IPS-18a (cell line): Measurements from ENCODE around the gene SRGN.
"Not testable (repeated sequence)": the region's sequence is repeated elsewhere in the genome, so short reads cannot be mapped to it uniquely, and the experiment has no call there.

Source experiments
- H3K27ac ChIP-seq: one replicate; pipeline ENCODE4 v1.5.1; 2013; ENCODE audit warnings: low read length
- H3K27me3 ChIP-seq: one replicate; pipeline ENCODE4 v1.6.1; 2013; ENCODE audit warnings: mild to moderate bottlenecking, low read length; ENCODE audit not compliant: control insufficient read depth, insufficient read depth
- H3K36me3 ChIP-seq: one replicate; pipeline ENCODE4 v1.6.1; 2013; ENCODE audit warnings: low read depth, low read length; ENCODE audit not compliant: control insufficient read depth
- H3K4me1 ChIP-seq: one replicate; pipeline ENCODE4 v1.6.1; 2013; ENCODE audit warnings: low read depth, low read length; ENCODE audit not compliant: control insufficient read depth
- H3K4me3 ChIP-seq: one replicate; pipeline ENCODE4 v1.5.1; 2013; ENCODE audit warnings: low read length
- H3K9ac ChIP-seq: one replicate; pipeline ENCODE4 v1.6.1; 2013; ENCODE audit warnings: mild to moderate bottlenecking, low read length, moderate library complexity
- H3K9me3 ChIP-seq: one replicate; pipeline ENCODE4 v1.6.1; 2013; ENCODE audit warnings: low read depth, low read length; ENCODE audit not compliant: control insufficient read depth

The SRGN gene, protein sequence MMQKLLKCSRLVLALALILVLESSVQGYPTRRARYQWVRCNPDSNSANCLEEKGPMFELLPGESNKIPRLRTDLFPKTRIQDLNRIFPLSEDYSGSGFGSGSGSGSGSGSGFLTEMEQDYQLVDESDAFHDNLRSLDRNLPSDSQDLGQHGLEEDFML

DNA sequence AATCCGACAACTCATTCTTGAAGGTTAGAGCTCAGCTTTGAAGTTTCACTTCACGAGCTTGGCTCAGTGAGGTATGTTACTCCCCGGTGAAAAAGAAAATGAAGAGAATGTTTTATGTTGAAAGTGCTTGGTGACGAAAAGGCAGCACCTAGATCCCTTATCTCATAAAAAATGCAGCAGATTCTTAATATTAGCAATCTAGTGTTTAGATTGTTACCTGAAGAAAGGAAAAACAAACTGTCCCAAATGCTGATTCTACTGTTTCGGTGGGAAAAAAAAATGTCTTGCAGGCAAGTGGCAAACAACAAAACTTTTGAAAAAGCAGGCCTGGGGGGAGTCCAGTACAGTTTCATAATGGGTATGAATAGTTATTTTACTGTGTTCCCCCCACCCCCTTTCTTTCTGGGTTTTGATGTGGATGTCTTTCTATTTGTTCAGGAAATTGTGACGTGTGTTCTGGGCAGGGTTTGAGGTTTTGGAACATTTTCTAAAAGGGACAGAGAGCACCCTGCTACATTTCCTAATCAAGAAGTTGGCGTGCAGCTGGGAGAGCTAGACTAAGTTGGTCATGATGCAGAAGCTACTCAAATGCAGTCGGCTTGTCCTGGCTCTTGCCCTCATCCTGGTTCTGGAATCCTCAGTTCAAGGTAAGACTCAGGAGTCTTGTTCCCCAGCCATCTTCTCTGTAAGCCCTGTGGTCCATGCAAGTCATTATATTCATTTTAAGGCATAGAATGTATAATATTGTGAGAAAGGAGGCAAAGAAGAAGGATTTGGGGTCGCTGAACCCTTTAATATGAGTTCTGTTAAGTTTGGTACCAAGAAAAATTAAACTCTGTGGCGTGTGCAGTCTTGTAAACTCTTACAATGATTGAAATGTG, at the start of gene SRGN:
Gene SRGN (plus strand): TSS at position 514 of the 881 bp plus-strand sequence. CDS start 55 bp downstream, at position 569.
- no peak within 1 kb of the TSS for H3K27ac ChIP-seq
- H3K9me3 ChIP-seq, result no peaks in the 10 kb centered on the region
- H3K9ac ChIP-seq, result no peak within 1 kb of the TSS
- H3K4me3 ChIP-seq, result no peak within 1 kb of the TSS
- no peaks in the 10 kb centered on the region for H3K27me3 ChIP-seq
- no peaks in the 10 kb centered on the region for H3K36me3 ChIP-seq
- H3K4me1 ChIP-seq, result peaks cover 4% of the 10 kb centered on the region

DNA sequence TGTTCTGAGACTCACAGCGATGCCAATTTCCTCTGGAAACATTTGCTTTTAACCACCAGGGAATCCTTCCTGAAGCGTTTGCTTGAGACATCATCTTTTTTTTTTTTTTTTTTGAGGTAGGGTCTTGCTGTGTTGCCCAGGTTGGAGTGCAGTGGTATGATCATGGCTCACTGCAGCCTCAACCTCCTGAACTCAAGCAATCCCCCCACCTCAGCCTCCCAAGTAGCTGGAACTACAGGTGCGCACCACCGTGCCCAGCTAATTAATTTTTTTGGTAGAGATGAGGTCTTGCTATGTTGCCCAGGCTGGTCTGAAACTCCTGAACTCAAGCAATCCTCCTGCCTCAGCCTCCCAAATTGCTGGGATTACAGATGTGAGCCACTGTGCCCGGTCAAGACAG, 47.0 kb upstream of the SRGN start:
- not testable (repeated sequence) for H3K9me3 ChIP-seq, H3K27me3 ChIP-seq, H3K9ac ChIP-seq, H3K4me1 ChIP-seq, H3K4me3 ChIP-seq, H3K36me3 ChIP-seq, H3K27ac ChIP-seq

DNA sequence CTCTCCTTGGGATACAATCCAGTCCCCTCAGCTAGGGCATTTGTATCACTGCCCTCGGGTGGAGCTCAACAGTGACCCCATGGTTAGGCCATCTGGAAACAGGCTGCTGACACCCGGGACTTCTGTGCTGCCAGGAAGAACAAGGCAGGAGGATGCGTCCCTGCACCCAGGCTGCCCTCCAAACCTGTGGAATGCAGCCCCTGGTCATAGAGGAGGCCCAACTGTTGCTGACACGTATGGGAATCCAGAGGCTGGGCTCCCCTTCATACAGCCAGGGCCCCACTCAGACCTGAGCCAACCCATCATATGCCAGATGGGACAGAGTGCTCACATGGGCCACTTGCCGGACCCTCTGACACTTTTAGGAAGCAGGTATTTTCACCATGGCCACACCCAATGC, 45.5 kb upstream of the SRGN start:
- H3K36me3 ChIP-seq, result no peaks in the 10 kb centered on the region
- no peak overlapping the region for H3K4me3 ChIP-seq
- no peak overlapping the region for H3K9ac ChIP-seq
- no peak overlapping the region for H3K27ac ChIP-seq
- no peaks in the 10 kb centered on the region for H3K9me3 ChIP-seq
- no peaks in the 10 kb centered on the region for H3K27me3 ChIP-seq
- H3K4me1 ChIP-seq, result no peaks in the 10 kb centered on the region

DNA sequence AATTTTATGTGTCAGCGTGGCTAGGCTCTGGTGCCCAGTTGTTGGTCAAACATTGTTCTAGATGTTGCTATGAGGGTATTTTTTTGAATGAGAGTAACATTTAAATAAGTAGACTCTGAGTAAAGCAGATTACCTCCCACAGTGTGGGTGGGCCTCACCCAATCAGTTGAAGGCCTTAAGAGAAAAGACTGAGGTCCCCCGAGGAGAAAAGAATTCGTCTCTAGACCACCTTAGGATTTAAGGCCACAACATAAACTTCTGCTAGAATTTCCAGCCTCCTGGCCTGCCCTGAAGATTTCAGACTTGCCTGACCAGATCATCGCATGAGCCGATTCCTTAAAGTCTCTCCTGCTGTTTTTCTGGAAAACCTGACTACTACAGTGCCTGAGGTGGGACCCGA, 45.1 kb upstream of the SRGN start:
- H3K27ac ChIP-seq, result no peak overlapping the region
- H3K4me3 ChIP-seq, result no peak overlapping the region
- H3K4me1 ChIP-seq, result no peaks in the 10 kb centered on the region
- no peak overlapping the region for H3K9ac ChIP-seq
- H3K36me3 ChIP-seq, result no peaks in the 10 kb centered on the region
- H3K27me3 ChIP-seq, result no peaks in the 10 kb centered on the region
- no peaks in the 10 kb centered on the region for H3K9me3 ChIP-seq

DNA sequence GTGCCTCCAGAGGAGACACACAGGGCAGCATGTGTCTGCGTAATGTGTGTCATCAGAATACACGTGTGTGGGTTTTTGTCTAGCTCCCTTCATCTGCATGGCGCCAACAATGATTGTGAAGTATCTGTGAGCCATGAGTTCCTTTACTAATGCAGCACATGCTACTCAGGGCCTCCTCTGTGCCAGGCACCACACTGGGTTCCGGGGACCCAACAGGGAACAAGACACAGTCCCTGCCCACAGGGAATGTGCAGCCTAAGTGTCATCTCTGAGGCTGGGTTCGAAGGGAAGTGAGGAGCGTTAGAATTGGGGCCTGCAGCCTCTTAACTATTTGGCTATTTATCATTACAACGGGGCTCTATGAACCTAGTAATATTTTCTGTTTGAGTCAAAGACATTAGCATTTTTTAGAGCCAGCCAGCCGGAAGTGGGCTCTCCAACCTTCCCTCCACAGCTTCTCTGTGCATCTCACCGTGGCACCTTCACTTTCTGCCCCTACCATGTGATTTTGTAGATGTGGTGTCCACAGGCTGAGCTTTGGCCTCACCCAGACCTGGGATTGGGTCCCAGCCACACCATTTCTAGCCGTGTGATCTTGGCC, 43.9 kb upstream of the SRGN start:
- H3K9ac ChIP-seq, result no peak overlapping the region
- H3K4me1 ChIP-seq, result no peaks in the 10 kb centered on the region
- no peak overlapping the region for H3K27ac ChIP-seq
- no peaks in the 10 kb centered on the region for H3K27me3 ChIP-seq
- H3K36me3 ChIP-seq, result no peaks in the 10 kb centered on the region
- no peaks in the 10 kb centered on the region for H3K9me3 ChIP-seq
- no peak overlapping the region for H3K4me3 ChIP-seq

DNA sequence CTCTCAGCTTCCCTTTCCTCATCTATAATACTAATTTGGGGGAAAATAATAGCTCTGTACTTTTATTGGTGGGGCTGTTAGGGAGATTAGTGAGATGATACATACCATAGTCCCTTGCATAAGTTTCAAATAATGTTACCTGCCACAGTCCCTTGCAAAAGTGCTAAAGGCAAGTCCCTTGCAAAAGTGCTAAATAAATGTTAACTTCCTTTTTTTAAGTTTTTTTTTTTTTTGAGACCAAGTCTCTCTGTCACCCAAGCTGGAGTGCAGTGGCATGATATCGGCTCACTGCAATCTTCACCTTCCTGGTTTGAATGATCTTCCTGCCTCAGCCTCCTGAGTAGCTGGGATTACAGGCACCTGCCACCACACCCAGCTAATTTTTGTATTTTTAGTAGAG, 43.4 kb upstream of the SRGN start:
- no peak overlapping the region for H3K9ac ChIP-seq

DNA sequence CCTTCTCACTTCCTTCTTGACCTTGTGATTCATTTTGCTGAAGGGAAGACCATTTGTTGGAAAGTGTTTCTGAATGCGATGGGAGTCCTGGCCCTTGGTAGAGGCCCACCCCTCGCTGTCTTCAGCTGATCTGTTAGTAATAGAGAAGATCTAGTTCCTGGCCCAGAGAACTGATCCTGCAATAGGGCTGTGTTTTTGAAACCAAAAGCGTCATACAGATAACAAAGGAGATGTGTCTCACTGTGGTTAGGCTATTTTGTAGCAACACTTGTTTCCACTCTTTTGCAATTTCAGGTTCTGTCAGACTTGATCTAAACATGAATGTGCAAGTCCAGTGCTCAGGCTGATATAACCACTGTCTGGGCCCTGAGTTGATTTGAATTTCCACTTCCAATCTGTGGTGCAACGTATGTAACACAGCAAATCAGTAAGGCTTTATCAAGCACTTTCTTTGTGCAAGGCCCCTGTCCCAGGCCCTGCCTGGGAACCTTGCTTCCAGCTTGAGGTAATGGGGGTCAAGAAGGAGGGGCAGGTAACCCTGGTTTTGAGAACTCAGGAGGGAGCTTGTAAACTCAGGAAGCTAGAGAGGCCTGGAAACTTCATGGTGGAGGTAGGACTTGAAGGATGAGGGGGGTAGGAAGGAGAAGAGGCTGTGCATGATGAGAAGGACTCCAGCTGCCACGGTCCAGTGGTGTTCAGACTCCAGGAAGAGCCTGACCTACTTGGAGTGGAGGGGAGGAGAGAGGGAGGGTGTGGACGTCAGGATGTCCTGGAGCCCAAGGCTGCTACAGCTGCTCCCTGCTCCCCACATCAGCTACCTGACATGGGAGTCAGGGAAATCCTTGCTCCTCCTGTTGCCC, 42.2 kb upstream of the SRGN start:
- Histone ChIP-seq H3K4me1 (no peaks in the 10 kb centered on the region), H3K27ac (no peak overlapping the region), H3K9ac (no peak overlapping the region), H3K36me3 (no peaks in the 10 kb centered on the region), H3K4me3 (no peak overlapping the region), H3K27me3 (no peaks in the 10 kb centered on the region), H3K9me3 (no peaks in the 10 kb centered on the region)

More for the DNA sequence above, 43.4 kb upstream of the SRGN start:
- Histone ChIP-seq H3K9me3 (no peaks in the 10 kb centered on the region), H3K36me3 (no peaks in the 10 kb centered on the region), H3K4me3 (no peak overlapping the region), H3K27me3 (no peaks in the 10 kb centered on the region), H3K4me1 (no peaks in the 10 kb centered on the region), H3K27ac (no peak overlapping the region)

DNA sequence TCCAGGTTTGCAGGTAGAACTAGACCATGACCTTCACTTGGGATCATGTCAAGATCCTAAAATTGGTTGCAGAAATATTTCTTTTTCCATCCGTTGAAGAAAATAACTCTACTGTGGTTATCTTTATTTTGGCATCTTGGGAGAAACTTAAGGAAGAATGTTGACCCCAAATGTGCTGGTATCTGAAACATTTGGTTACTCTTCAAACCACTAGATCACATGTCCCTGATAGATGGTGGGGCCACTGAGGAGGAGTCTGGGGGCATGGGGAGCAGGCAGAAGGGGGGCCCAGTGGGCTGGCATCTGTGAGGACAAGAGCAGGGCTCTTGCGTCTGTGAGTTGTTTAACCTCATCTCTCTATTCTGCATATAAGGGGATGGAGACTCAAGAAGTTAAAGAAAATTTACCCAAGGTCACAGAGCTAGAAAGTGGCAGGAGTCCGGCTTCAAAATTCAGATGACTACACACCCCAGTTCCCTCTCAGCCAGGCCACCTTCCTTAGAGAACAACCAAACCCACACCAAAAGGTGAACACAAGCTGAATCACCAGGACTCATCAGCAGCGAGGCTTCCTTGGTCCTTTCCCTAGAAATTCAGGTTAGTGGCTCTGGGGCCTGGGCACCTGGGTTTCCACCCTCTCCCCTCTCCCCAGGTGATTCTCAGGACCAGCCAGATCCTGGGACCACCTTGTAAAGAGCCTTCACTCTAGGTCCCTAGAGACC, 40.6 kb upstream of the SRGN start:
- no peak overlapping the region for H3K27ac ChIP-seq
- no peaks in the 10 kb centered on the region for H3K36me3 ChIP-seq
- no peaks in the 10 kb centered on the region for H3K4me1 ChIP-seq
- H3K4me3 ChIP-seq, result no peak overlapping the region
- H3K9ac ChIP-seq, result no peak overlapping the region
- H3K9me3 ChIP-seq, result no peaks in the 10 kb centered on the region
- H3K27me3 ChIP-seq, result no peaks in the 10 kb centered on the region

DNA sequence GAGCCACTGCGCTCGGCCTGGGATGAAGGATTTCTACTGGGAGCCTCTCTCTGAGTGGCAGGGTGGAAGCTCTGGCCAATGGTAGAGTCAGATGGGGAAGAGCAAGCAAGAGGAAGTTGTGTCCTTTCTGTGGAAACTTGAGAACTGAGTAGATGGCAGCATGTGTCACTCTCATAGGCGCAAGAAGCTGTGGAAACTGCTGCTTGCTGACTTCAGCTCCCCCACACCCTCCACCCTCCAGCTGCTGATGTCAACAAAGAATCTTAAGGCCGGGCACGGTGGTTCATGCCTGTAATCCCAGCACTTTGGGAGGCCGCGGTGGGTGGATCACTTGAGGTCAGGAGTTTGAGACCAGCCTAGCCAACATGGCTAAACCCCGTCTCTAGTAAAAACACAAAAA, 39.8 kb upstream of the SRGN start:
- no peak overlapping the region for H3K4me3 ChIP-seq
- no peaks in the 10 kb centered on the region for H3K4me1 ChIP-seq
- no peaks in the 10 kb centered on the region for H3K9me3 ChIP-seq
- H3K27me3 ChIP-seq, result no peaks in the 10 kb centered on the region
- H3K27ac ChIP-seq, result no peak overlapping the region
- no peaks in the 10 kb centered on the region for H3K36me3 ChIP-seq
- no peak overlapping the region for H3K9ac ChIP-seq

DNA sequence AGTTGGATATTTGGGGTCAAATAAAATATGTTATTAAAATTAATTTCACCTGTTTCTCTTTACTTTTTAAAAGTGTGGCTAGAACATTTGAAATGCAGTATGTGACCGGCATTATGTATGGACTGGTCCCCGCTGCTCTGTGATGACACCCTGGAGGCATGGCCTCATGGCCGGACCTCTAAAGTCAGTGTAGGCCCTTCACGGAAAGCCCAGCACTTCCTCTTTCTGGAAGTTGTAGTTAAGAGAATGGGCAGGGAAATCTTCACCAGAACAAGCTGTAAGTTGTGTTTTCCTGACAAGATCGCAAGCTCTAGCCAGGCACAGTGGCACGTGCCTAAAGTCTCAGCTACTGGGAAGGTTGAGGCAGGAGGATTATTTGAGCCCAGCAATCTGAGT, 38.3 kb upstream of the SRGN start:
- Histone ChIP-seq H3K27ac (no peak overlapping the region), H3K36me3 (no peaks in the 10 kb centered on the region), H3K4me1 (no peaks in the 10 kb centered on the region), H3K9ac (no peak overlapping the region), H3K27me3 (no peaks in the 10 kb centered on the region), H3K4me3 (no peak overlapping the region), H3K9me3 (no peaks in the 10 kb centered on the region)

DNA sequence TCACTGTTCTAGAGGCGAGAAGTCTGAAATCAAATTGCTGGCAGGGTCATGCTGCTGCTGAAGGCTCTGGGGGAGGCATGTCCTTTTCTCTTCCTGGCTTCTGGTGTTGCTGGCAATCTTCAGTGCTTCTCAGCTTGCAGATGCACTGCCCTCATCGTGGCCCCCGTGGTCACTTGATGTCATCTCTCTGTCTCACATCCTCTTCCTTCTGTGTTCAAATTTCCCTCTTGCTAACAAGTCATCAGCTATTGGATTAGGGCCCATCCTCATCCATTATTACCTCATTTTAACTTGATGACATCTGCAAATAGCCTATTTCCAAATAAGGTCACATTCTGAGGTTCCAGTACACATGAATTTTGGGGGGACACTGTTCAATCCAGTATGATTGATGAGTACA, 36.6 kb upstream of the SRGN start:
- H3K27me3 ChIP-seq, result no peaks in the 10 kb centered on the region
- H3K9ac ChIP-seq, result no peak overlapping the region
- H3K4me3 ChIP-seq, result no peak overlapping the region
- no peaks in the 10 kb centered on the region for H3K4me1 ChIP-seq
- no peaks in the 10 kb centered on the region for H3K36me3 ChIP-seq
- no peak overlapping the region for H3K27ac ChIP-seq
- H3K9me3 ChIP-seq, result no peaks in the 10 kb centered on the region
